Measurements from ENCODE around the gene DDX52.

DNA sequence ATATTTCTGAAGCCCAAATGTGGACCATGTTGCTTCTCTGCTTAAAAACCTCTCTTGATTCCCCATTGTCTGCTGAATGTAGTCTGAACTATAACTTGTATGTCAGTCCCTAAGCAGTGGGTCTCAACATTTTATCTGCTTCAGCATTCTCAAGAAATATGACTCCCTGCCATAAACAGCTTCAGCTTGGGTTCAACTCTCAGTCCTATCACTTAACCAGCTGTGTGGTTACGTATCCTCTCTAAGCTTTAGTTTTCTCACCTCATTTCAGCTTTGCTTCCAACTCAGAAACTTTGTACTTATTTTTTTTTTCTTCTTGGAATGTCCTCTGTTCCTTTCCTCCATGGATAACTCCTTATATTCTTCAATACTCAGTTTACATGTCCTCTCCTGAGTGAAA lies 4.6 kb upstream of the DDX52 start:
- no peak for TF ChIP-seq POLR2A (IDR thresholded peaks at IDR 0.05)
- TF ChIP-seq, protein P1, sequence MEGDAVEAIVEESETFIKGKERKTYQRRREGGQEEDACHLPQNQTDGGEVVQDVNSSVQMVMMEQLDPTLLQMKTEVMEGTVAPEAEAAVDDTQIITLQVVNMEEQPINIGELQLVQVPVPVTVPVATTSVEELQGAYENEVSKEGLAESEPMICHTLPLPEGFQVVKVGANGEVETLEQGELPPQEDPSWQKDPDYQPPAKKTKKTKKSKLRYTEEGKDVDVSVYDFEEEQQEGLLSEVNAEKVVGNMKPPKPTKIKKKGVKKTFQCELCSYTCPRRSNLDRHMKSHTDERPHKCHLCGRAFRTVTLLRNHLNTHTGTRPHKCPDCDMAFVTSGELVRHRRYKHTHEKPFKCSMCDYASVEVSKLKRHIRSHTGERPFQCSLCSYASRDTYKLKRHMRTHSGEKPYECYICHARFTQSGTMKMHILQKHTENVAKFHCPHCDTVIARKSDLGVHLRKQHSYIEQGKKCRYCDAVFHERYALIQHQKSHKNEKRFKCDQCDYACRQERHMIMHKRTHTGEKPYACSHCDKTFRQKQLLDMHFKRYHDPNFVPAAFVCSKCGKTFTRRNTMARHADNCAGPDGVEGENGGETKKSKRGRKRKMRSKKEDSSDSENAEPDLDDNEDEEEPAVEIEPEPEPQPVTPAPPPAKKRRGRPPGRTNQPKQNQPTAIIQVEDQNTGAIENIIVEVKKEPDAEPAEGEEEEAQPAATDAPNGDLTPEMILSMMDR (IDR thresholded peaks at IDR 0.05 in 4 of 5, conservative IDR thresholded peaks at IDR 0.05 in 1 of 5) = no peak

Measured in gastrocnemius medialis (tissue), 4 donors.